H1 (cell line): ENCODE results near the gene ADAM19. TPM values are rescaled to one million over a fixed set of nuclear protein-coding genes. Genes with fewer than 3 reads are reported as not detected.

Experiments used
- CTCF ChIA-PET: fragments of 300-600 bp; sonication (Branson Sonifier 250); formaldehyde crosslinking; loops from one replicate; lab custom pipeline; 2021; ENCODE audit not compliant: partially characterized antibody; lab: Charles Lee
- POLR2A ChIA-PET: fragments of 300-600 bp; sonication (Branson Sonifier 250); formaldehyde crosslinking; loops from one replicate; lab custom pipeline; 2021; ENCODE audit warnings: inconsistent platforms; ENCODE audit not compliant: partially characterized antibody; lab: Charles Lee
- DNase-seq, 2 experiments: peaks; one replicate each; pipeline versions ENCODE4 v3.0.0 to v3.0.0-alpha.2; 2010 to 2022; ENCODE audit warnings: low spot score in 2 of 2, low read depth in 1 of 2, mixed read lengths in 1 of 2
- FAIRE-seq: peaks from 2 replicates; lab custom pipeline; 2011; peaks lifted over from hg19 to GRCh38; lab: Jason Lieb, UNC
- H2AFZ ChIP-seq: 2 replicates; pipeline ENCODE4 v1.8.1; 2012; ENCODE audit warnings: low read length, inconsistent platforms
- H2AK5ac ChIP-seq: 2 replicates; pipeline ENCODE4 v1.6.1; 2013; ENCODE audit warnings: low read depth, low read length
- H2BK120ac ChIP-seq: replicated peaks from 2 replicates; pipeline ENCODE3; 2013; ENCODE audit warnings: low read depth, low read length, inconsistent platforms
- H2BK12ac ChIP-seq: 2 replicates; pipeline ENCODE4 v1.6.1; 2013; ENCODE audit warnings: low read depth, low read length
- H2BK15ac ChIP-seq: 2 replicates; pipeline ENCODE4 v1.6.1; 2013; ENCODE audit warnings: low read length
- H2BK20ac ChIP-seq: 2 replicates; pipeline ENCODE4 v1.6.1; 2013; ENCODE audit warnings: low read length
- H2BK5ac ChIP-seq: 2 replicates; pipeline ENCODE4 v1.6.1; 2013; ENCODE audit warnings: low read depth, low read length
- H3K14ac ChIP-seq: 2 replicates; pipeline ENCODE4 v1.6.1; 2013; ENCODE audit warnings: inconsistent platforms; ENCODE audit not compliant: insufficient read length
- H3K18ac ChIP-seq: 2 replicates; pipeline ENCODE4 v1.6.1; 2013; ENCODE audit warnings: low read length; ENCODE audit errors: extremely low read depth
- H3K23ac ChIP-seq: 2 replicates; pipeline ENCODE4 v1.6.1; 2013; ENCODE audit warnings: inconsistent platforms; ENCODE audit not compliant: insufficient read length
- H3K23me2 ChIP-seq: 2 replicates; pipeline ENCODE4 v1.6.1; 2013; ENCODE audit warnings: low read depth, low read length
- H3K27ac ChIP-seq: 2 replicates; pipeline ENCODE4 v1.6.1; 2011; ENCODE audit warnings: low read depth, low read length, inconsistent platforms
- H3K27me3 ChIP-seq, 4 experiments: replicated peaks in 1 of 4; 1 replicate in 1 of 4; 2 replicates in 3 of 4; pipeline versions ENCODE4 v1.6.1 to v1.8.1; 2011 to 2013; ENCODE audit warnings: low read length in 3 of 4, mild to moderate bottlenecking in 3 of 4, inconsistent platforms in 2 of 4, mixed read lengths in 2 of 4, moderate library complexity in 1 of 4; ENCODE audit not compliant: control insufficient read depth in 3 of 4, insufficient read depth in 3 of 4; ENCODE audit errors: extremely low read depth in 1 of 4
- H3K36me3 ChIP-seq, 4 experiments: 2 replicates each; pipeline versions ENCODE4 v1.6.1 to v1.8.1; 2011 to 2013; ENCODE audit warnings: mild to moderate bottlenecking in 4 of 4, low read length in 3 of 4, moderate library complexity in 2 of 4, control low read depth in 1 of 4, inconsistent platforms in 1 of 4; ENCODE audit not compliant: insufficient read depth in 4 of 4, control insufficient read depth in 2 of 4
- H3K4ac ChIP-seq: replicated peaks from 2 replicates; pipeline ENCODE3; 2013; ENCODE audit warnings: low read length, low read depth, mixed read lengths, inconsistent platforms; ENCODE audit not compliant: insufficient read length
- H3K4me1 ChIP-seq, 4 experiments: replicated peaks in 1 of 4; 1 replicate in 1 of 4; 2 replicates in 3 of 4; pipeline versions ENCODE4 v1.6.1 to v1.8.1; 2011 to 2013; ENCODE audit warnings: low read length in 3 of 4, inconsistent platforms in 2 of 4, mixed read lengths in 1 of 4; ENCODE audit not compliant: insufficient read depth in 4 of 4, control insufficient read depth in 3 of 4
- H3K4me2 ChIP-seq, 2 experiments: 2 replicates each; pipeline versions ENCODE4 v1.6.1 to v1.8.1; 2011 to 2013; ENCODE audit warnings: low read depth in 2 of 2, low read length in 2 of 2, control low read depth in 1 of 2, inconsistent platforms in 1 of 2, mild to moderate bottlenecking in 1 of 2; ENCODE audit not compliant: insufficient read depth in 1 of 2
- H3K4me3 ChIP-seq, 4 experiments: fragments of 200-600, 300-600 bp in 1 of 4; sonication (generic), shearing (Covaris generic), sonication (Bioruptor Twin) in 1 of 4; 2 replicates each; pipeline versions ENCODE4 v1.5.1 to v1.8.1; 2011 to 2016; ENCODE audit warnings: low read length in 4 of 4, low read depth in 3 of 4, control low read depth in 2 of 4, inconsistent platforms in 2 of 4, mild to moderate bottlenecking in 2 of 4, mixed read lengths in 1 of 4, moderate library complexity in 1 of 4; ENCODE audit not compliant: insufficient read depth in 2 of 4; ENCODE audit errors: extremely low read depth in 1 of 4
- H3K56ac ChIP-seq: replicated peaks from 2 replicates; pipeline ENCODE3; 2013; ENCODE audit warnings: low read depth, mild to moderate bottlenecking, mixed read lengths, low read length, inconsistent platforms; ENCODE audit not compliant: insufficient read length
- H3K79me1 ChIP-seq: 2 replicates; pipeline ENCODE4 v1.6.1; 2013; ENCODE audit warnings: low read depth, low read length, control low read depth
- H3K79me2 ChIP-seq, 2 experiments: 2 replicates each; pipeline versions ENCODE4 v1.6.1 to v1.8.1; 2012 to 2013; ENCODE audit warnings: low read length in 2 of 2, mild to moderate bottlenecking in 2 of 2, inconsistent platforms in 1 of 2; ENCODE audit not compliant: insufficient read depth in 2 of 2, control insufficient read depth in 1 of 2
- H3K9ac ChIP-seq, 4 experiments: replicated peaks in 1 of 4; 1 replicate in 1 of 4; 2 replicates in 3 of 4; pipeline versions ENCODE4 v1.6.1 to v1.8.1; 2011 to 2013; ENCODE audit warnings: low read depth in 3 of 4, low read length in 3 of 4, control low read depth in 2 of 4, mild to moderate bottlenecking in 2 of 4, moderate library complexity in 2 of 4, inconsistent platforms in 1 of 4; ENCODE audit errors: extremely low read depth in 1 of 4
- H3K9me3 ChIP-seq, 2 experiments: 2 replicates each; pipeline versions ENCODE4 v1.6.1 to v1.8.1; 2012 to 2013; ENCODE audit warnings: mild to moderate bottlenecking in 2 of 2, moderate library complexity in 2 of 2, control low read depth in 1 of 2, inconsistent platforms in 1 of 2, low read depth in 1 of 2, low read length in 1 of 2, mixed read lengths in 1 of 2; ENCODE audit not compliant: insufficient read depth in 2 of 2
- H4K20me1 ChIP-seq, 2 experiments: replicated peaks in 1 of 2; 2 replicates each; pipeline versions ENCODE3 to v1.8.1; 2011 to 2013; ENCODE audit warnings: inconsistent platforms in 2 of 2, low read length in 2 of 2, mild to moderate bottlenecking in 1 of 2; ENCODE audit not compliant: insufficient read depth in 2 of 2, control insufficient read depth in 1 of 2
- H4K5ac ChIP-seq: 2 replicates; pipeline ENCODE4 v1.6.1; 2013; ENCODE audit warnings: low read length, low read depth, mixed read lengths, inconsistent platforms; ENCODE audit not compliant: insufficient read length
- H4K8ac ChIP-seq: 2 replicates; pipeline ENCODE4 v1.8.0; 2013; ENCODE audit warnings: mild to moderate bottlenecking, moderate library complexity, low read length, inconsistent platforms; ENCODE audit not compliant: insufficient read depth; ENCODE audit errors: extremely low read depth
- H4K91ac ChIP-seq: replicated peaks from 2 replicates; pipeline ENCODE3; 2013; ENCODE audit warnings: low read length, mixed read lengths, inconsistent platforms; ENCODE audit not compliant: insufficient read length
- FOSL1 ChIP-seq: IDR thresholded peaks from 2 replicates; pipeline ENCODE4 v1.6.1; 2011; ENCODE audit warnings: mild to moderate bottlenecking, low read depth, low read length, moderate library complexity; ENCODE audit not compliant: insufficient read depth
- GABPA ChIP-seq: IDR thresholded peaks from 2 replicates; pipeline ENCODE4 v1.6.1; 2011; ENCODE audit warnings: mild to moderate bottlenecking, low read length, moderate library complexity, borderline replicate concordance; ENCODE audit not compliant: insufficient read depth
- MAFK ChIP-seq: IDR thresholded peaks from 2 replicates; pipeline ENCODE4 v1.6.1; 2012; ENCODE audit warnings: low read depth, mild to moderate bottlenecking, improper control_type of control experiment, low read length
- WGBS, 2 experiments: shearing (Covaris generic) in 1 of 2; methylation state at CpG; one replicate each; pipeline versions ENCODE4 v1.1.6 to v1.1.7; 2013 to 2015; ENCODE audit warnings: low lambda C conversion rate in 2 of 2, mixed read lengths in 2 of 2, inconsistent platforms in 1 of 2, low coverage in 1 of 2, missing lambda C conversion rate in 1 of 2; ENCODE audit not compliant: insufficient replicate concordance in 2 of 2, insufficient coverage in 1 of 2, insufficient read length in 1 of 2; ENCODE audit errors: extremely low coverage in 1 of 2, missing lambda C conversion rate in 1 of 2; 5-methylcytosine and 5-hydroxymethylcytosine counted together
- polyA plus RNA-seq, 7 experiments: library from polyadenylated mRNA; depleted of rRNA in 3 of 7; stranded (reverse) in 5 of 7; unstranded in 2 of 7; fragments of >200 nt in 5 of 7; fragments of 200-250 nt in 2 of 7; gene quantifications; 1 replicate in 5 of 7; 2 replicates in 1 of 7; 4 replicates in 1 of 7; pipeline versions ENCODE4 v1.2.1 to v1.2.3, GENCODE V29; 2011 to 2013; ENCODE audit warnings: missing spikeins in 2 of 7, mixed read lengths in 2 of 7
- total RNA-seq: library from RNA; stranded (reverse); fragmentation: NEBNext Ultra II Directional; extraction: Animal tissue kit (Norgen Biotek cat#: 25700); gene quantifications from 2 replicates; pipeline ENCODE4 v1.2.1, GENCODE V29; 2021

Gene ADAM19
- total and polyA plus RNA-seq, 2 of the 8 experiments (the other 6 are each of a cell fraction or from before 2014, with no cell fraction given), result 6.5 to 22.7 TPM

DNA sequence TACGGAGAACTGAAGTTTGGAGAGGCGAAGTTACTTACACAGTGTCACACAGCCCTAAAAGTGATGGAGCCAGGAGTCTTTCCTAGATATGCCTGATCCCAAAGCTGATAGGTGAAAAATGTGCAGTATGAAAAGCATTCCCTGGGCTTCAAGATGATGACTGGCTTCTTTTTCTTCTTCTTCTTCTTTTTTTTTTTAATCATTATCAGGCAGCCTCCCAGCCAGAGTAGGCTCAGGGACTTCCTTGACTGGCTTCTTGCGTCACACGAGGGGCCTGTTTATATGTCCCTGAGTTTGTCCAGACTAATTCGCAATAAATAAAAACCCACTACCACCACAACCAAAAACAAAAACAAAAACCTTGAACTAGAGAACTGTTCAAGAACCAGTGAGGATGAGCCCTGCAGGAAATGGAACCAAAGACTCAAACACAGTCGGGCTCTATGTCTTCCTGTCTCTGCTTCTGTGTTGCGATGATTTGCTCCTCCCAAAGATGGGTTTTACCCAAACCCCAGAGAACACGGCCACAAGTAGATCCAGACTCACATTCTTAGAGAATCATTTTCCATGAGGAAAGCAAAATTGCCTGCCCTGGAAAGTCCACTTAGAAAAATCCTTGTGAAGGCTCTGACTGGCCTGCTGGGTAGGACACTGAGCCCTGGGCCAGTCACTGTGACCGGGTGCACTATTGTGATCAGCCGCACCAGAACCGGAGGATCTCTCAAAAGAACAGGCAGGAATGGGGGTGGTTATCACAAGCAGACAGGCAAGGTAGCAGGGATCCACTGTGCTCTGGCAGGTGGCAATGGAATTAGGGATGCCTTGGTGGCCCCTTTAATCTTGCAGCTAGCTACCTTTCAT lies 38.0 kb upstream of the ADAM19 start:
- no peak overlapping the region for H2BK120ac ChIP-seq
- 89% methylated on average over 11 of the region's 11 CpGs; no CpG with 5 or more reads in 1 of the 2 experiments for WGBS, 2 experiments
- POLR2A ChIA-PET, result no interaction called here
- no peak overlapping the region for H4K91ac ChIP-seq
- H2BK15ac ChIP-seq, result no peak overlapping the region
- H3K14ac ChIP-seq, result no peak overlapping the region
- H3K4me2 ChIP-seq, result no peak overlapping the region
- H2BK5ac ChIP-seq, result no peak overlapping the region
- H3K79me2 ChIP-seq, result no peaks in the 10 kb centered on the region
- peak overlapping the region; percentile 29; the same call in 1 of the 2 replicates for H2AFZ ChIP-seq
- H3K23me2 ChIP-seq, result no peaks in the 10 kb centered on the region
- no peak overlapping the region for H3K56ac ChIP-seq
- H3K27ac ChIP-seq, result no peak overlapping the region
- FAIRE-seq (no peak), DNase-seq (no peak)
- no peaks in the 10 kb centered on the region for H4K20me1 ChIP-seq
- no peak overlapping the region for H4K5ac ChIP-seq
- H3K79me1 ChIP-seq, result no peaks in the 10 kb centered on the region
- H3K27me3 ChIP-seq, result no peaks in the 10 kb centered on the region
- no peak overlapping the region for H3K4ac ChIP-seq
- H2BK12ac ChIP-seq, result no peak overlapping the region
- H3K4me1 ChIP-seq, result no peaks in the 10 kb centered on the region
- no peak overlapping the region for H3K18ac ChIP-seq
- no peak overlapping the region for H3K23ac ChIP-seq
- no peak overlapping the region for H2BK20ac ChIP-seq
- H3K36me3 ChIP-seq, result no peaks in the 10 kb centered on the region
- no peak overlapping the region for H3K9ac ChIP-seq
- TF ChIP-seq FOSL1, result no peak
- no peak for TF ChIP-seq MAFK
- no peak for TF ChIP-seq GABPA
- H3K4me3 ChIP-seq, result no peak overlapping the region
- H3K9me3 ChIP-seq, result no peaks in the 10 kb centered on the region
- H4K8ac ChIP-seq, result peak overlapping the region; percentile 69; the same call in 1 of the 2 replicates
- CTCF ChIA-PET, result interaction anchor here (0.7 to 1.2 kb wide), 2 partner anchors 99 to 142 kb away, joined by 3 to 4 read pairs; no protein-coding TSS in a partner anchor
- H2AK5ac ChIP-seq, result no peak overlapping the region
